GM12878 (cell line): ENCODE data around the gene BCL11A. TPM values are rescaled to one million over a fixed set of nuclear protein-coding genes. Genes with fewer than 3 reads are reported as not detected.

Source experiments
- ATAC-seq: fragments of 200-7000 bp; cut with Tn5 transposase; 3 replicates; pipeline ENCODE4 v1.9.1; 2020; ENCODE audit warnings: mild to moderate bottlenecking, moderate library complexity
- BruUV-seq: library from RNA; stranded (reverse); fragments of 400-500 nt; replicated peaks from 2 replicates; lab custom pipeline; 2021; lab: Mats Ljungman, UMichigan
- CTCF ChIA-PET: fragments of 300-600 bp; sonication (Branson Sonifier 250); formaldehyde crosslinking; extraction: SDS; loops from one replicate; lab custom pipeline; 2021; ENCODE audit warnings: inconsistent platforms; lab: Yijun Ruan, JAX
- POLR2A ChIA-PET: fragments of 350-600 bp; formaldehyde crosslinking; extraction: SDS; loops from one replicate; lab custom pipeline; 2021; ENCODE audit warnings: inconsistent platforms; lab: Charles Lee
- RAD21 ChIA-PET: fragments of 300-600 bp; sonication (Branson Sonifier 250); formaldehyde crosslinking; loops from one replicate; lab custom pipeline; 2023; ENCODE audit warnings: antibody characterized with exemption; ENCODE audit not compliant: unreplicated experiment; lab: Charles Lee
- SMC1A ChIA-PET: fragments of 300-600 bp; sonication (Branson Sonifier 250); formaldehyde crosslinking; loops from one replicate; lab custom pipeline; 2023; ENCODE audit not compliant: unreplicated experiment, uncharacterized antibody; lab: Charles Lee
- DNase-seq: peaks from one replicate; pipeline ENCODE4 v3.0.0-alpha.2; 2011; ENCODE audit warnings: low read depth, low spot score
- FAIRE-seq: peaks from 3 replicates; lab custom pipeline; 2011; peaks lifted over from hg19 to GRCh38; lab: Jason Lieb, UNC
- H2AFZ ChIP-seq: 2 replicates; pipeline ENCODE4 v1.6.0; 2011; ENCODE audit warnings: low read depth, low read length, control low read depth; ENCODE audit not compliant: control insufficient read depth
- H3K27ac ChIP-seq: 2 replicates; pipeline ENCODE4 v1.5.1; 2011; ENCODE audit warnings: control low read depth; ENCODE audit not compliant: control insufficient read depth, insufficient read depth
- H3K27me3 ChIP-seq, 2 experiments: replicated peaks in 1 of 2; 2 replicates each; pipeline versions ENCODE4 v1.6.0 to v1.6.1; 2011; ENCODE audit warnings: low read length in 1 of 2; ENCODE audit not compliant: control insufficient read depth in 2 of 2, insufficient read depth in 2 of 2
- H3K36me3 ChIP-seq, 2 experiments: 2 replicates each; pipeline ENCODE4 v1.5.1; 2011; ENCODE audit warnings: low read length in 1 of 2; ENCODE audit not compliant: control insufficient read depth in 2 of 2, insufficient read depth in 2 of 2
- H3K4me1 ChIP-seq: 2 replicates; pipeline ENCODE4 v1.6.1; 2011; ENCODE audit warnings: mild to moderate bottlenecking, low read length, moderate library complexity, mixed read lengths; ENCODE audit not compliant: control insufficient read depth, insufficient read depth
- H3K4me2 ChIP-seq: 2 replicates; pipeline ENCODE4 v1.6.0; 2011; ENCODE audit warnings: control low read depth; ENCODE audit not compliant: control insufficient read depth, insufficient read depth
- H3K4me3 ChIP-seq: fragments of 200-600 bp; sonication (generic); 2 replicates; pipeline ENCODE4 v1.5.1; 2016
- H3K79me2 ChIP-seq: 2 replicates; pipeline ENCODE4 v1.6.0; 2011; ENCODE audit warnings: low read length; ENCODE audit not compliant: control insufficient read depth, insufficient read depth
- H3K9ac ChIP-seq: 2 replicates; pipeline ENCODE4 v1.8.0; 2011; ENCODE audit warnings: low read length, control low read depth, mixed read lengths; ENCODE audit not compliant: control insufficient read depth, insufficient read depth
- H3K9me3 ChIP-seq: replicated peaks from 3 replicates; pipeline ENCODE4 v1.5.1; 2011; ENCODE audit warnings: mild to moderate bottlenecking, low read length; ENCODE audit not compliant: control insufficient read depth, insufficient read depth
- H4K20me1 ChIP-seq: 2 replicates; pipeline ENCODE4 v1.6.0; 2011; ENCODE audit not compliant: control insufficient read depth, insufficient read depth
- ATF7 ChIP-seq: fragments of 450-650 bp; IDR thresholded peaks from 2 replicates; pipeline ENCODE4 v1.6.1; 2016; ENCODE audit warnings: low read depth, mild to moderate bottlenecking
- FOXK2 ChIP-seq: fragments of 450-650 bp; IDR thresholded peaks from 2 replicates; pipeline ENCODE4 v1.6.1; 2017; ENCODE audit warnings: mild to moderate bottlenecking, moderate library complexity
- HDAC2 ChIP-seq: fragments of 200-600 bp; sonication (generic); IDR thresholded peaks from 2 replicates; pipeline ENCODE4 v1.6.1; 2017
- HDAC6 ChIP-seq: fragments of 200-600 bp; sonication (generic); IDR thresholded peaks from one replicate; pipeline ENCODE4 v1.8.0; 2017; ENCODE audit warnings: antibody characterized with exemption; ENCODE audit not compliant: unreplicated experiment
- KDM1A ChIP-seq: fragments of 200-600 bp; sonication (generic); IDR thresholded peaks from 2 replicates; pipeline ENCODE4 v1.6.1; 2016; ENCODE audit warnings: borderline replicate concordance
- MXI1 ChIP-seq: fragments of 150-350 bp; IDR thresholded peaks from 2 replicates; pipeline ENCODE4 v1.6.1; 2011; ENCODE audit warnings: low read depth, mild to moderate bottlenecking, inconsistent platforms, low read length, improper control_type of control experiment
- MYB ChIP-seq: fragments of 150-350 bp; IDR thresholded peaks from 2 replicates; pipeline ENCODE4 v1.6.1; 2014; ENCODE audit warnings: mild to moderate bottlenecking, low read depth, low read length, borderline replicate concordance
- PBX3 ChIP-seq: IDR thresholded peaks from 2 replicates; pipeline ENCODE4 v1.6.1; 2011; ENCODE audit warnings: mild to moderate bottlenecking, low read depth, low read length, moderate library complexity; ENCODE audit not compliant: insufficient replicate concordance
- POU2F2 ChIP-seq: IDR thresholded peaks from 3 replicates; pipeline ENCODE4 v1.6.1; 2011; ENCODE audit warnings: low read depth, mild to moderate bottlenecking, low read length, borderline replicate concordance
- RAD21 ChIP-seq: IDR thresholded peaks from 2 replicates; pipeline ENCODE4 v1.6.1; 2011; ENCODE audit warnings: mild to moderate bottlenecking, low read depth, low read length, moderate library complexity; ENCODE audit not compliant: insufficient read depth
- RUNX3 ChIP-seq: IDR thresholded peaks from 2 replicates; pipeline ENCODE4 v1.6.1; 2012; ENCODE audit warnings: low read length, inconsistent platforms
- SMC3 ChIP-seq: IDR thresholded peaks from 2 replicates; pipeline ENCODE4 v1.6.1; 2011; ENCODE audit warnings: low read length, improper control_type of control experiment, borderline replicate concordance
- TAF1 ChIP-seq: IDR thresholded peaks from 2 replicates; pipeline ENCODE4 v1.6.1; 2011; ENCODE audit warnings: mild to moderate bottlenecking, low read depth, low read length, borderline replicate concordance
- ZBTB33 ChIP-seq: fragments of 450-650 bp; IDR thresholded peaks from 2 replicates; pipeline ENCODE4 v1.6.1; 2017; ENCODE audit warnings: mild to moderate bottlenecking
- ZBTB4 ChIP-seq: fragments of 450-650 bp; formaldehyde crosslinking; IDR thresholded peaks from 2 replicates; pipeline ENCODE4 v1.4.0; 2022; ENCODE audit warnings: mild to moderate bottlenecking, moderate library complexity
- ZNF207 ChIP-seq: fragments of 450-650 bp; IDR thresholded peaks from 2 replicates; pipeline ENCODE4 v1.6.1; 2014; ENCODE audit warnings: antibody characterized with exemption, mild to moderate bottlenecking, borderline replicate concordance
- ZNF384 ChIP-seq: IDR thresholded peaks from 2 replicates; pipeline ENCODE4 v1.6.1; 2012; ENCODE audit warnings: low read depth, mild to moderate bottlenecking, low read length, improper control_type of control experiment, borderline replicate concordance
- ZSCAN29 ChIP-seq: fragments of 450-650 bp; IDR thresholded peaks from 2 replicates; pipeline ENCODE4 v1.6.1; 2017; ENCODE audit warnings: mild to moderate bottlenecking, moderate library complexity
- WGBS: methylation state at CpG from one replicate; pipeline ENCODE4 v1.1.6; 2016; ENCODE audit warnings: low lambda C conversion rate; ENCODE audit not compliant: insufficient replicate concordance, insufficient coverage; ENCODE audit errors: missing lambda C conversion rate; 5-methylcytosine and 5-hydroxymethylcytosine counted together
- in situ Hi-C: fragments of 300-500 bp; cut with MboI; formaldehyde crosslinking; loops from 9 replicates; pipeline ENCODE4 v1.14.3; 2018; ENCODE audit warnings: mixed read lengths
- intact Hi-C: fragments of 100-400 bp; cut with micrococcal nuclease; formaldehyde crosslinking; loops from one replicate; pipeline ENCODE4 v1.14.2; 2022; ENCODE audit not compliant: unreplicated experiment
- polyA plus RNA-seq, 11 experiments: library from polyadenylated mRNA; depleted of rRNA in 4 of 11; unstranded in 6 of 11; stranded (reverse) in 5 of 11; fragments of >200 nt; fragmentation: Nextera tagmentation in 4 of 11; fragmentation: Illumina TruSeq in 1 of 11; extraction: Ambion mirVana in 4 of 11; extraction: Trizol in 1 of 11; gene quantifications; 1 replicate in 1 of 11; 2 replicates in 10 of 11; pipeline versions ENCODE4 v1.2.1 to v1.2.3, GENCODE V29; 2011 to 2016; ENCODE audit warnings: inconsistent platforms in 2 of 11, missing spikeins in 2 of 11, low read depth in 1 of 11
- total RNA-seq, 4 experiments: library from RNA; depleted of rRNA in 3 of 4; stranded (reverse); fragments of >200 nt in 3 of 4; fragmentation: Illumina TruSeq in 1 of 4; extraction: Trizol in 1 of 4; gene quantifications; 2 replicates each; pipeline versions ENCODE4 v1.2.1 to v1.2.3, GENCODE V29; 2013 to 2021

BCL11A gene
- total and polyA plus RNA-seq, 10 of the 15 experiments (the other 5 are each of a cell fraction or from before 2014, with no cell fraction given), result 7.5 to 26.6 (median 11.1) TPM; not detected in 1

- no peak overlapping the region for H3K4me2 ChIP-seq
Measured at GRCh38 chr2:60441800-60442199, 111.7 kb downstream of the BCL11A start.

More at GRCh38 chr2:60441800-60442199, 111.7 kb downstream of the BCL11A start:
- H3K36me3 ChIP-seq, result no peaks in the 10 kb centered on the region
- H4K20me1 ChIP-seq, result no peaks in the 10 kb centered on the region
- TF ChIP-seq PBX3 (no peak), KDM1A (no peak), ATF7 (no peak), TAF1 (no peak), SMC3 (no peak), FOXK2 (no peak), MYB (no peak), ZSCAN29 (no peak), MXI1 (no peak), RUNX3 (no peak), RAD21 (no peak), ZBTB33 (no peak), ZBTB4 (CRISPR knock-in tag) (no peak), ZNF384 (no peak), HDAC2 (no peak), HDAC6 (no peak), POU2F2 (no peak), ZNF207 (no peak)
- no peaks in the 10 kb centered on the region for H3K27me3 ChIP-seq
- ATAC-seq (no peak), FAIRE-seq (no peak), DNase-seq (no peak)
- POLR2A ChIA-PET, result no interaction called here
- no peak overlapping the region for H3K27ac ChIP-seq
- 86% methylated on average over 5 of the region's 5 CpGs for WGBS
- in situ Hi-C loops (no loop called here), intact Hi-C loops (no loop called here)
- no peaks in the 10 kb centered on the region for H3K79me2 ChIP-seq
- H3K4me1 ChIP-seq, result peaks cover 53% of the 10 kb centered on the region
- H2AFZ ChIP-seq, result no peak overlapping the region
- no peaks in the 10 kb centered on the region for H3K9me3 ChIP-seq
- RAD21 ChIA-PET, result no interaction called here
- H3K4me3 ChIP-seq, result no peak overlapping the region
- SMC1A ChIA-PET, result no interaction called here
- H3K9ac ChIP-seq, result no peak overlapping the region
- BruUV-seq, result no TSS peak
- CTCF ChIA-PET, result no interaction called here
